Smooth muscle cell (in vitro differentiated cells): ENCODE results near the gene RNF152. TPM values are rescaled to one million over a fixed set of nuclear protein-coding genes. Genes with fewer than 3 reads are reported as not detected.
A peak's percentile ranks its signal among the peaks of the same experiment; 100 is the strongest.

ENCODE experiments used
- DNase-seq: peaks from one replicate; lab custom pipeline; 2025; ENCODE audit not compliant: unreplicated experiment; lab: John Stamatoyannopoulos, UW
- H2AFZ ChIP-seq: fragments of 200-600 bp; sonication (generic); 2 replicates; pipeline ENCODE4 v1.6.0; 2016; ENCODE audit warnings: antibody characterized with exemption, low read depth, mild to moderate bottlenecking
- H3F3A ChIP-seq: fragments of 200-600 bp; sonication (generic); 2 replicates; pipeline ENCODE4 v1.6.0; 2017; ENCODE audit warnings: antibody characterized with exemption, low read depth
- H3K27ac ChIP-seq: fragments of 200-600 bp; sonication (generic); 2 replicates; pipeline ENCODE4 v1.5.1; 2016; ENCODE audit warnings: low read depth, mild to moderate bottlenecking
- H3K27me3 ChIP-seq: fragments of 200-600 bp; sonication (generic); 2 replicates; pipeline ENCODE4 v1.6.1; 2016; ENCODE audit warnings: low read depth, mild to moderate bottlenecking
- H3K36me3 ChIP-seq: fragments of 200-600 bp; sonication (generic); 2 replicates; pipeline ENCODE4 v1.5.1; 2016; ENCODE audit warnings: low read depth
- H3K4me1 ChIP-seq: fragments of 200-600 bp; sonication (generic); 2 replicates; pipeline ENCODE4 v1.5.1; 2016; ENCODE audit warnings: low read depth
- H3K4me2 ChIP-seq: fragments of 200-600 bp; sonication (generic); 2 replicates; pipeline ENCODE4 v1.6.0; 2016; ENCODE audit warnings: mild to moderate bottlenecking
- H3K4me3 ChIP-seq: fragments of 200-600 bp; sonication (generic); 2 replicates; pipeline ENCODE4 v1.5.1; 2016; ENCODE audit warnings: mild to moderate bottlenecking
- H3K79me2 ChIP-seq: fragments of 200-600 bp; sonication (generic); 2 replicates; pipeline ENCODE4 v1.6.0; 2016; ENCODE audit warnings: low read depth, mild to moderate bottlenecking
- H3K9ac ChIP-seq: fragments of 200-600 bp; sonication (generic); 2 replicates; pipeline ENCODE4 v1.6.0; 2016; ENCODE audit warnings: low read depth
- H3K9me3 ChIP-seq: fragments of 200-600 bp; sonication (generic); replicated peaks from 2 replicates; pipeline ENCODE4 v1.5.1; 2016; ENCODE audit warnings: low read depth
- H4K20me1 ChIP-seq: fragments of 200-600 bp; sonication (generic); 2 replicates; pipeline ENCODE4 v1.6.0; 2016; ENCODE audit warnings: low read depth
- CTCF ChIP-seq: fragments of 200-600 bp; sonication (generic); IDR thresholded peaks from 2 replicates; pipeline ENCODE4 v1.5.1; 2017; ENCODE audit warnings: borderline replicate concordance, mild to moderate bottlenecking, antibody characterized with exemption; ENCODE audit not compliant: insufficient read depth, poor library complexity, severe bottlenecking
- WGBS: methylation state at CpG from one replicate; pipeline ENCODE4 v1.1.7; 2016; ENCODE audit warnings: low lambda C conversion rate; 5-methylcytosine and 5-hydroxymethylcytosine counted together
- polyA plus RNA-seq: library from polyadenylated mRNA; unstranded; fragments of >200 nt; fragmentation: Nextera tagmentation; extraction: Ambion mirVana; gene quantifications from 2 replicates; pipeline ENCODE4 v1.2.1, GENCODE V29; 2016
- total RNA-seq: library from RNA; depleted of rRNA; stranded (reverse); fragments of >200 nt; gene quantifications from 2 replicates; pipeline ENCODE4 v1.2.3, GENCODE V29; 2014

The RNF152 gene
- total and polyA plus RNA-seq, 2 experiments from 2014 or later: 10.6 to 56.6 TPM

GRCh38 chr18:61824733-61825363 is 68.0 kb downstream of the RNF152 start:
- no peak for TF ChIP-seq CTCF
- H3F3A ChIP-seq: no peaks in the 10 kb centered on the region
- H3K27ac ChIP-seq: peak overlapping the region; percentile 74
- no peaks in the 10 kb centered on the region for H3K9me3 ChIP-seq
- WGBS: 68% methylated on average over 3 of the region's 3 CpGs
- peak overlapping the region; percentile 48 for H3K4me2 ChIP-seq
- no peak for DNase-seq
- peaks cover 3% of the 10 kb centered on the region for H3K36me3 ChIP-seq
- H3K27me3 ChIP-seq: no peaks in the 10 kb centered on the region
- H3K4me3 ChIP-seq: no peak overlapping the region
- no peak overlapping the region for H2AFZ ChIP-seq
- H4K20me1 ChIP-seq: peaks cover 95% of the 10 kb centered on the region
- H3K79me2 ChIP-seq: peaks cover 77% of the 10 kb centered on the region
- H3K4me1 ChIP-seq: peaks cover 6% of the 10 kb centered on the region
- H3K9ac ChIP-seq: peak overlapping the region; percentile 18

- WGBS: 97% methylated on average over 3 of the region's 3 CpGs
- peaks cover 84% of the 10 kb centered on the region for H3K79me2 ChIP-seq
- no peak overlapping the region for H2AFZ ChIP-seq
- H3K4me2 ChIP-seq: no peak overlapping the region
- peaks cover 6% of the 10 kb centered on the region for H3K4me1 ChIP-seq
- H3K9ac ChIP-seq: no peak overlapping the region
- H4K20me1 ChIP-seq: peaks cover 96% of the 10 kb centered on the region
- no peak overlapping the region for H3K27ac ChIP-seq
- H3K36me3 ChIP-seq: peaks cover 3% of the 10 kb centered on the region
- H3K4me3 ChIP-seq: no peak overlapping the region
- no peaks in the 10 kb centered on the region for H3K27me3 ChIP-seq
- no peaks in the 10 kb centered on the region for H3K9me3 ChIP-seq
- TF ChIP-seq CTCF: no peak
- no peaks in the 10 kb centered on the region for H3F3A ChIP-seq
- DNase-seq: no peak
Measured at GRCh38 chr18:61823595-61823994, 69.2 kb downstream of the RNF152 start.

- no peak overlapping the region for H3K27ac ChIP-seq
- no peak overlapping the region for H3K9ac ChIP-seq
- no peaks in the 10 kb centered on the region for H3K9me3 ChIP-seq
- TF ChIP-seq CTCF: no peak
- no peak overlapping the region for H3K4me2 ChIP-seq
- H3F3A ChIP-seq: no peaks in the 10 kb centered on the region
- H3K36me3 ChIP-seq: peaks cover 3% of the 10 kb centered on the region
- no peak for DNase-seq
- peaks cover 83% of the 10 kb centered on the region for H3K79me2 ChIP-seq
- H3K4me3 ChIP-seq: no peak overlapping the region
- H3K27me3 ChIP-seq: no peaks in the 10 kb centered on the region
- peaks cover 5% of the 10 kb centered on the region for H3K4me1 ChIP-seq
- WGBS: 97% methylated on average over 4 of the region's 4 CpGs
- H2AFZ ChIP-seq: no peak overlapping the region
- H4K20me1 ChIP-seq: peaks cover 96% of the 10 kb centered on the region
Measured at GRCh38 chr18:61822879-61823278, 69.9 kb downstream of the RNF152 start.

GRCh38 chr18:61821748-61822147 is 71.1 kb downstream of the RNF152 start:
- H3K79me2 ChIP-seq: peaks cover 76% of the 10 kb centered on the region
- no peaks in the 10 kb centered on the region for H3K27me3 ChIP-seq
- H2AFZ ChIP-seq: no peak overlapping the region
- H3K4me1 ChIP-seq: no peaks in the 10 kb centered on the region
- H3K4me3 ChIP-seq: no peak overlapping the region
- H3K9me3 ChIP-seq: no peaks in the 10 kb centered on the region
- 98% methylated on average over 4 of the region's 4 CpGs for WGBS
- H3F3A ChIP-seq: no peaks in the 10 kb centered on the region
- H3K36me3 ChIP-seq: peaks cover 3% of the 10 kb centered on the region
- no peak for DNase-seq
- H3K27ac ChIP-seq: no peak overlapping the region
- H3K4me2 ChIP-seq: no peak overlapping the region
- H4K20me1 ChIP-seq: peaks cover 96% of the 10 kb centered on the region
- no peak overlapping the region for H3K9ac ChIP-seq
- no peak for TF ChIP-seq CTCF
